K562 (cell line): ENCODE measurements around the gene SYS1. TPM values are rescaled to one million over a fixed set of nuclear protein-coding genes. Genes with fewer than 3 reads are reported as not detected.
A peak's percentile ranks its signal among the peaks of the same experiment; 100 is the strongest.

ENCODE experiments used
- ATF3 ChIP-seq, 2 experiments: fragments of 450-650 bp in 1 of 2; sonication (generic) in 1 of 2; formaldehyde crosslinking in 1 of 2; IDR thresholded peaks in 1 of 2; conservative IDR thresholded peaks in 1 of 2; 2 replicates each; pipeline versions ENCODE4 v1.6.1 to v1.8.1; 2016 to 2023; ENCODE audit warnings: mild to moderate bottlenecking in 2 of 2, moderate library complexity in 2 of 2, inconsistent platforms in 1 of 2, missing genetic modification reagents in 1 of 2
- BCLAF1 ChIP-seq, 2 experiments: fragments of 450-650 bp in 1 of 2; IDR thresholded peaks; 2 replicates each; pipeline ENCODE4 v1.6.1; 2011 to 2017; ENCODE audit warnings: low read depth in 2 of 2, antibody characterized with exemption in 1 of 2, borderline replicate concordance in 1 of 2, low read length in 1 of 2, mild to moderate bottlenecking in 1 of 2, mixed read lengths in 1 of 2; ENCODE audit not compliant: control insufficient read depth in 1 of 2
- CBX3 ChIP-seq, 2 experiments: IDR thresholded peaks; 1 replicate in 1 of 2; 2 replicates in 1 of 2; pipeline ENCODE4 v1.6.1; 2012; ENCODE audit warnings: inconsistent platforms in 2 of 2, low read length in 2 of 2, borderline replicate concordance in 1 of 2, control low read depth in 1 of 2
- ELF1 ChIP-seq: fragments of 200-800 bp; sonication (Bioruptor generic); IDR thresholded peaks from 2 replicates; pipeline ENCODE4 v1.6.1; 2016; ENCODE audit warnings: missing genetic modification characterization, missing compliant biosample characterization
- GABPB1 ChIP-seq: sonication (generic); formaldehyde crosslinking; IDR thresholded peaks from 2 replicates; pipeline ENCODE4 v1.8.0; 2022; ENCODE audit warnings: mild to moderate bottlenecking, missing genetic modification reagents
- GATAD2B ChIP-seq: fragments of 450-650 bp; IDR thresholded peaks from 2 replicates; pipeline ENCODE4 v1.6.1; 2017; ENCODE audit warnings: mild to moderate bottlenecking, borderline replicate concordance
- HBP1 ChIP-seq: fragments of 450-650 bp; formaldehyde crosslinking; IDR thresholded peaks from 2 replicates; pipeline ENCODE4 v1.4.0; 2022; ENCODE audit warnings: missing genetic modification characterization
- IRF9 ChIP-seq: fragments of 450-650 bp; IDR thresholded peaks from 2 replicates; pipeline ENCODE4 v1.6.1; 2016; ENCODE audit warnings: missing biosample characterization, missing genetic modification characterization
- JUND ChIP-seq, 2 experiments: IDR thresholded peaks; 2 replicates in 1 of 2; 3 replicates in 1 of 2; pipeline ENCODE4 v1.6.1; 2011; ENCODE audit warnings: borderline replicate concordance in 2 of 2, low read depth in 2 of 2, low read length in 2 of 2, improper control_type of control experiment in 1 of 2, missing biosample characterization in 1 of 2, missing genetic modification characterization in 1 of 2, missing genetic modification reagents in 1 of 2
- LCOR ChIP-seq: sonication (generic); formaldehyde crosslinking; IDR thresholded peaks from 2 replicates; pipeline ENCODE4 v1.8.0; 2022; ENCODE audit warnings: mild to moderate bottlenecking, missing genetic modification reagents
- MXI1 ChIP-seq: IDR thresholded peaks from 2 replicates; pipeline ENCODE4 v1.6.1; 2011; ENCODE audit warnings: low read depth, mild to moderate bottlenecking, improper control_type of control experiment, low read length
- NCOA1 ChIP-seq: fragments of 450-650 bp; IDR thresholded peaks from 2 replicates; pipeline ENCODE4 v1.6.1; 2016; ENCODE audit warnings: low read depth
- OTX1 ChIP-seq: fragments of 450-650 bp; formaldehyde crosslinking; IDR thresholded peaks from 2 replicates; pipeline ENCODE4 v1.4.0; 2022; ENCODE audit warnings: mild to moderate bottlenecking
- PHB ChIP-seq: fragments of 250-450 bp; sonication (Bioruptor Pico); IDR thresholded peaks from 2 replicates; pipeline ENCODE4 v1.5.0; 2021
- ZNF551 ChIP-seq: fragments of 250-450 bp; sonication (Bioruptor Pico); IDR thresholded peaks from 2 replicates; pipeline ENCODE4 v1.5.0; 2021; ENCODE audit warnings: mild to moderate bottlenecking, moderate library complexity
- ZNF589 ChIP-seq: fragments of 200-800 bp; sonication (Bioruptor generic); IDR thresholded peaks from 2 replicates; pipeline ENCODE4 v1.6.1; 2016; ENCODE audit warnings: low read depth, missing genetic modification characterization, missing compliant biosample characterization
- ZNF780A ChIP-seq: fragments of 250-450 bp; sonication (Bioruptor Pico); IDR thresholded peaks from 2 replicates; pipeline ENCODE4 v1.5.0; 2021; ENCODE audit warnings: mild to moderate bottlenecking
- ZNF830 ChIP-seq: fragments of 250-450 bp; sonication (Bioruptor Pico); IDR thresholded peaks from 2 replicates; pipeline ENCODE4 v1.5.0; 2021; ENCODE audit warnings: mild to moderate bottlenecking
- polyA plus RNA-seq, 8 experiments: library from polyadenylated mRNA; depleted of rRNA in 4 of 8; stranded (reverse) in 5 of 8; unstranded in 3 of 8; fragments of >200 nt; fragmentation: Nextera tagmentation in 2 of 8; fragmentation: Illumina TruSeq in 1 of 8; extraction: Ambion mirVana in 2 of 8; extraction: Trizol in 1 of 8; gene quantifications; 2 replicates each; pipeline versions ENCODE4 v1.2.1 to v1.2.3, GENCODE V29; 2011 to 2014; ENCODE audit warnings: inconsistent platforms in 1 of 8, missing spikeins in 1 of 8
- total RNA-seq, 7 experiments: library from RNA; depleted of rRNA in 6 of 7; stranded (reverse); fragments of >200 nt in 6 of 7; fragmentation: Illumina TruSeq in 2 of 7; extraction: Trizol in 2 of 7; gene quantifications; 2 replicates each; pipeline versions ENCODE4 v1.2.1 to v1.2.3, GENCODE V29; 2011 to 2021; ENCODE audit warnings: low replicate concordance in 1 of 7

The SYS1 gene
- total and polyA plus RNA-seq, 9 of the 15 experiments (the other 6 are each of a cell fraction or from before 2014, with no cell fraction given) = 11.1 to 25.2 (median 17.5) TPM

- peak in 1 of 2 experiments; percentile 87; a peak in 2 of 4 replicates for TF ChIP-seq BCLAF1 (IDR thresholded peaks at IDR 0.05; ENCODE audit: borderline replicate concordance in 1 of 2, control insufficient read depth in 1 of 2, low read depth in 2 of 2, low read length in 1 of 2)
- TF ChIP-seq LCOR (CRISPR knock-in tag) = peak; percentile 85; the same call in 1 of the 2 replicates
- TF ChIP-seq GATAD2B = peak; percentile 21; the same call in 1 of the 2 replicates
- no peak for TF ChIP-seq ZNF830 (CRISPR knock-in tag)
- no peak for TF ChIP-seq PHB
- no peak for TF ChIP-seq ZNF589 (CRISPR knock-in tag)
- peak; percentile 58; the same call in 1 of the 2 replicates for TF ChIP-seq HBP1
- no peak for TF ChIP-seq ZNF551 (CRISPR knock-in tag)
- TF ChIP-seq OTX1 (CRISPR knock-in tag) = no peak
- TF ChIP-seq JUND (IDR thresholded peaks at IDR 0.05; ENCODE audit: borderline replicate concordance, low read depth, low read length) = peak; percentile 77
- TF ChIP-seq JUND (tag; IDR thresholded peaks at IDR 0.05; ENCODE audit: borderline replicate concordance, low read depth, low read length) = peak; percentile 5; the same call in 1 of the 3 replicates
- peak; percentile 96 for TF ChIP-seq MXI1
- no peak; the same call in 1 of the 2 replicates for TF ChIP-seq NCOA1
- TF ChIP-seq IRF9 (tag) = no peak
- peak; percentile 92 for TF ChIP-seq ELF1
- no peak for TF ChIP-seq ATF3 (IDR thresholded peaks at IDR 0.05)
- TF ChIP-seq ATF3 (CRISPR knock-in tag; conservative IDR thresholded peaks at IDR 0.05) = no peak
- peak; percentile 90 for TF ChIP-seq GABPB1 (CRISPR knock-in tag)
- no peak; a peak in 2 of 3 replicates for TF ChIP-seq CBX3 (IDR thresholded peaks at IDR 0.05; ENCODE audit: borderline replicate concordance in 1 of 2, low read length in 2 of 2)
- no peak for TF ChIP-seq ZNF780A
These were observed at the start of gene SYS1 (continued) for GRCh38 chr20:45362804-45363610.
